Breast epithelium (tissue), 4 donors: ENCODE measurements around the gene PATZ1. TPM values are rescaled to one million over a fixed set of nuclear protein-coding genes. Genes with fewer than 3 reads are reported as not detected.

Source experiments
- DNase-seq, 2 donors: peaks; one replicate each; pipeline ENCODE4 v3.0.0-alpha.2; 2019; ENCODE audit warnings: low spot score in 2 of 2
- H3K27ac ChIP-seq, 2 donors: fragments of 200-600 bp; sonication (generic) in 1 of 2; one replicate each; pipeline ENCODE4 v1.5.1; 2016 to 2019; ENCODE audit warnings: mild to moderate bottlenecking in 1 of 2
- H3K27me3 ChIP-seq, 2 donors: fragments of 200-600 bp; sonication (generic) in 1 of 2; one replicate each; pipeline versions ENCODE4 v1.5.1 to v1.6.0; 2017 to 2019; ENCODE audit warnings: control low read depth in 1 of 2, mild to moderate bottlenecking in 1 of 2
- H3K36me3 ChIP-seq: fragments of 200-600 bp; one replicate; pipeline ENCODE4 v1.5.1; 2019
- H3K4me1 ChIP-seq, 2 donors: fragments of 200-600 bp; sonication (generic); one replicate each; pipeline ENCODE4 v1.5.1; 2016 to 2019; ENCODE audit warnings: control low read depth in 1 of 2
- H3K4me3 ChIP-seq, 3 donors: fragments of 200-600 bp; sonication (generic); 1 replicate in 2 of 3; 2 replicates in 1 of 3; pipeline ENCODE4 v1.5.1; 2016 to 2019; ENCODE audit warnings: mild to moderate bottlenecking in 3 of 3, moderate library complexity in 2 of 3
- H3K9me3 ChIP-seq, 2 donors: fragments of 200-600 bp; sonication (generic) in 1 of 2; one replicate each; pipeline ENCODE4 v1.5.1; 2016 to 2019; ENCODE audit warnings: control low read depth in 1 of 2
- CTCF ChIP-seq, 3 donors: fragments of 450-650 bp; IDR thresholded peaks; one replicate each; pipeline ENCODE4 v1.5.1; 2016 to 2017; ENCODE audit warnings: antibody characterized with exemption in 3 of 3, mild to moderate bottlenecking in 3 of 3, moderate library complexity in 3 of 3
- POLR2A ChIP-seq: fragments of 450-650 bp; IDR thresholded peaks from one replicate; pipeline ENCODE4 v1.6.1; 2016; ENCODE audit warnings: antibody characterized with exemption, mild to moderate bottlenecking, moderate library complexity
- POLR2AphosphoS5 ChIP-seq, 3 donors: sonication (generic); formaldehyde crosslinking; IDR thresholded peaks; one replicate each; pipeline ENCODE4 v1.6.1; 2017; ENCODE audit warnings: antibody characterized with exemption in 3 of 3
- intact Hi-C: fragments of 100-400 bp; cut with DNase I; formaldehyde crosslinking; loops from one replicate; pipeline ENCODE4 v1.15.1; 2023; ENCODE audit warnings: low total_unique reads
- total RNA-seq, 3 donors: library from RNA; depleted of rRNA; stranded (reverse); fragments of >200 nt; gene quantifications; one replicate each; pipeline ENCODE4 v1.1.0, GENCODE V29; 2016

Gene PATZ1
- total RNA-seq, 3 donors from 2014 or later: 15.4 to 49.6 (median 40.6) TPM

- Histone ChIP-seq H3K4me1 (no peaks in the 10 kb centered on the region), H3K4me3 (no peak overlapping the region), H3K27ac (no peak overlapping the region), H3K9me3 (no peaks in the 10 kb centered on the region), H3K36me3 (no peaks in the 10 kb centered on the region), H3K27me3 (no peaks in the 10 kb centered on the region)
- intact Hi-C loops: no loop called here
- DNase-seq: no peak
- TF ChIP-seq POLR2AphosphoS5 (IDR thresholded peaks at IDR 0.05) (no peak), POLR2A (no peak), CTCF (IDR thresholded peaks at IDR 0.05) (no peak)
Measured at GRCh38 chr22:31332886-31333285, 13.3 kb downstream of the PATZ1 start.

GRCh38 chr22:31332010-31332409 is 14.1 kb downstream of the PATZ1 start:
- DNase-seq: no peak
- Histone ChIP-seq H3K36me3 (no peaks in the 10 kb centered on the region), H3K4me3 (no peak overlapping the region), H3K27me3 (no peaks in the 10 kb centered on the region), H3K9me3 (no peaks in the 10 kb centered on the region), H3K4me1 (no peaks in the 10 kb centered on the region), H3K27ac (no peak overlapping the region)
- no peak for TF ChIP-seq POLR2AphosphoS5 (IDR thresholded peaks at IDR 0.05)
- intact Hi-C loops: no loop called here

GRCh38 chr22:31329453-31330215 is 16.5 kb downstream of the PATZ1 start:
- H3K27ac ChIP-seq: peak overlapping the region; percentile 26 to 55
- H3K9me3 ChIP-seq: no peaks in the 10 kb centered on the region
- TF ChIP-seq POLR2A: no peak
- no peak for TF ChIP-seq POLR2AphosphoS5 (IDR thresholded peaks at IDR 0.05)
- TF ChIP-seq CTCF (IDR thresholded peaks at IDR 0.05): no peak
- intact Hi-C loops: no loop called here
- H3K27me3 ChIP-seq: no peaks in the 10 kb centered on the region
- no peaks in the 10 kb centered on the region for H3K36me3 ChIP-seq
- H3K4me3 ChIP-seq: no peak overlapping the region
- H3K4me1 ChIP-seq: no peaks in the 10 kb centered on the region
- DNase-seq: no peak

- H3K27ac ChIP-seq: peak overlapping the region; percentile 26 to 32
Measured at GRCh38 chr22:31329029-31329428, 17.1 kb downstream of the PATZ1 start.

GRCh38 chr22:31328544-31328960 is 17.6 kb downstream of the PATZ1 start:
- intact Hi-C loops: no loop called here

More at GRCh38 chr22:31329029-31329428, 17.1 kb downstream of the PATZ1 start:
- no peaks in the 10 kb centered on the region for H3K9me3 ChIP-seq
- intact Hi-C loops: no loop called here
- peak in 1 of 2 donors; percentile 38 for DNase-seq
- no peaks in the 10 kb centered on the region for H3K4me1 ChIP-seq
- H3K36me3 ChIP-seq: no peaks in the 10 kb centered on the region
- no peaks in the 10 kb centered on the region for H3K27me3 ChIP-seq
- no peak overlapping the region for H3K4me3 ChIP-seq
- TF ChIP-seq POLR2A (no peak), POLR2AphosphoS5 (IDR thresholded peaks at IDR 0.05) (no peak), CTCF (IDR thresholded peaks at IDR 0.05) (no peak)

More at GRCh38 chr22:31328544-31328960, 17.6 kb downstream of the PATZ1 start:
- Histone ChIP-seq H3K4me1 (no peaks in the 10 kb centered on the region), H3K27ac (peak overlapping the region in 1 of 2 donors; percentile 32), H3K27me3 (no peaks in the 10 kb centered on the region), H3K9me3 (no peaks in the 10 kb centered on the region), H3K4me3 (no peak overlapping the region), H3K36me3 (no peaks in the 10 kb centered on the region)
- DNase-seq: no peak
- no peak for TF ChIP-seq POLR2AphosphoS5 (IDR thresholded peaks at IDR 0.05)
- TF ChIP-seq CTCF (IDR thresholded peaks at IDR 0.05): no peak
- TF ChIP-seq POLR2A: no peak
